HPDE6-E6E7 (cell line): ENCODE results near the gene CPO.

Experiments used
- DNase-seq: peaks from one replicate; pipeline ENCODE4 v3.0.0; 2011; ENCODE audit warnings: missing footprints; ENCODE audit errors: extremely low spot score

The CPO gene

GRCh38 chr2:207015901-207016300 lies 76.6 kb downstream of the CPO start:
- DNase-seq, result no peak
